ENCODE measurements around the gene KANSL1L.

KANSL1L gene

GRCh38 chr2:210086292-210086691 lies 84.9 kb downstream of the KANSL1L start:
- no peak for DNase-seq (ENCODE audit: low read depth in 2 of 2)

- no peak for DNase-seq (ENCODE audit: low read depth in 2 of 2)
Observed at GRCh38 chr2:210072922-210073509, 98.2 kb downstream of the KANSL1L start.

GRCh38 chr2:210072493-210072892 lies 98.7 kb downstream of the KANSL1L start:
- DNase-seq (ENCODE audit: low read depth in 2 of 2) = no peak

GRCh38 chr2:210063306-210063705 lies 107.9 kb downstream of the KANSL1L start:
- DNase-seq (ENCODE audit: low read depth in 2 of 2) = no peak

- DNase-seq (ENCODE audit: low read depth in 2 of 2) = no peak
Observed at GRCh38 chr2:210055825-210056224, 115.4 kb downstream of the KANSL1L start.

- no peak for DNase-seq (ENCODE audit: low read depth in 2 of 2)
Observed at GRCh38 chr2:210054696-210055095, 116.5 kb downstream of the KANSL1L start.

- DNase-seq (ENCODE audit: low read depth in 2 of 2) = no peak
Observed at GRCh38 chr2:210050885-210051284, 120.3 kb downstream of the KANSL1L start.

- DNase-seq (ENCODE audit: low read depth in 2 of 2) = no peak
Observed at GRCh38 chr2:210049831-210050230, 121.4 kb downstream of the KANSL1L start.

- no peak for DNase-seq (ENCODE audit: low read depth in 2 of 2)
Observed at GRCh38 chr2:210046851-210047500, 124.2 kb downstream of the KANSL1L start.

GRCh38 chr2:210038078-210038477 lies 133.1 kb downstream of the KANSL1L start:
- DNase-seq (ENCODE audit: low read depth in 2 of 2) = no peak

GRCh38 chr2:210035679-210036078 lies 135.5 kb downstream of the KANSL1L start:
- no peak for DNase-seq (ENCODE audit: low read depth in 2 of 2)

- no peak for DNase-seq (ENCODE audit: low read depth in 2 of 2)
Observed at GRCh38 chr2:210034087-210034683, 137.0 kb downstream of the KANSL1L start.

GRCh38 chr2:210028178-210028577 lies 143.0 kb downstream of the KANSL1L start:
- DNase-seq (ENCODE audit: low read depth in 2 of 2) = no peak

GRCh38 chr2:210027608-210028007 lies 143.6 kb downstream of the KANSL1L start:
- no peak for DNase-seq (ENCODE audit: low read depth in 2 of 2)

GRCh38 chr2:210022824-210023223 lies 148.4 kb downstream of the KANSL1L start:
- no peak for DNase-seq (ENCODE audit: low read depth in 2 of 2)

- DNase-seq (ENCODE audit: low read depth in 2 of 2) = no peak
Observed at GRCh38 chr2:210020138-210020537, 151.1 kb downstream of the KANSL1L start.

- DNase-seq (ENCODE audit: low read depth in 2 of 2) = no peak
Observed at GRCh38 chr2:210009896-210010295, 161.3 kb downstream of the KANSL1L start.

- DNase-seq (ENCODE audit: low read depth in 2 of 2) = no peak
Observed at GRCh38 chr2:210009126-210009525, 162.1 kb downstream of the KANSL1L start.

- DNase-seq (ENCODE audit: low read depth in 2 of 2) = no peak
Observed at GRCh38 chr2:210007895-210008294, 163.3 kb downstream of the KANSL1L start.

- DNase-seq (ENCODE audit: low read depth in 2 of 2) = no peak
Observed at GRCh38 chr2:210004881-210005280, 166.3 kb downstream of the KANSL1L start.

GRCh38 chr2:210003359-210003758 lies 167.8 kb downstream of the KANSL1L start:
- DNase-seq (ENCODE audit: low read depth in 2 of 2) = no peak

- peak; percentile 95 to 97 for DNase-seq (ENCODE audit: low read depth in 2 of 2)
Observed at GRCh38 chr2:210002158-210003157, 168.8 kb downstream of the KANSL1L start, which contains the start of gene RPE. Gene RPE (plus strand): TSS chr2:210002638. CDS start chr2:210002662, 24 bp downstream.
